Mucosa of descending colon (tissue), 3 donors: Measurements from ENCODE around the gene IL1A. TPM values are rescaled to one million over a fixed set of nuclear protein-coding genes. Genes with fewer than 3 reads are reported as not detected.

Experiments used
- ATAC-seq: fragments of 200-7000 bp; cut with Tn5 transposase; one replicate; pipeline ENCODE4 v1.9.1; 2020; ENCODE audit warnings: mild to moderate bottlenecking, moderate library complexity
- DNase-seq, 3 donors: peaks; one replicate each; pipeline ENCODE4 v3.0.0-alpha.2; 2020
- H3K36me3 ChIP-seq: fragments of 200-600 bp; one replicate; pipeline ENCODE4 v1.8.0; 2021; ENCODE audit warnings: low read depth, mild to moderate bottlenecking
- H3K4me1 ChIP-seq: fragments of 200-600 bp; one replicate; pipeline ENCODE4 v1.8.0; 2021; ENCODE audit warnings: low read depth, mild to moderate bottlenecking
- H3K4me3 ChIP-seq: fragments of 200-600 bp; one replicate; pipeline ENCODE4 v1.8.0; 2021; ENCODE audit warnings: mild to moderate bottlenecking
- H3K9me3 ChIP-seq: fragments of 200-600 bp; one replicate; pipeline ENCODE4 v1.8.0; 2021; ENCODE audit warnings: mild to moderate bottlenecking
- intact Hi-C, 2 donors: fragments of 100-400 bp; cut with DNase I in 1 of 2; cut with micrococcal nuclease in 1 of 2; formaldehyde crosslinking; loops; one replicate each; pipeline versions ENCODE4 v1.11.0 to v1.11.1; 2022; cut with DNase I, micrococcal nuclease
- total RNA-seq, 3 donors: library from RNA; stranded (reverse); fragmentation: NEBNext Ultra II Directional in 2 of 3; extraction: Animal tissue kit (Norgen Biotek cat#: 25700) in 2 of 3; gene quantifications; one replicate each; pipeline versions ENCODE4 v1.2.1 to v1.2.4, GENCODE V29; 2021 to 2023
- TF ChIP-seq, protein P1 (sequence below): fragments of 200-600 bp; IDR thresholded peaks from one replicate; pipeline ENCODE4 v1.8.0; 2022; ENCODE audit warnings: antibody characterized with exemption, mild to moderate bottlenecking
- donor health status: DM: no; HTN: no; CAD: no; lungs with moderate emphysema.
- donor health status: DM: no; HTN: no; CAD: no.
- donor health status: DM: no; HTN: yes; CAD: no.

Gene IL1A
- total RNA-seq, 3 donors from 2014 or later = not detected

DNA sequence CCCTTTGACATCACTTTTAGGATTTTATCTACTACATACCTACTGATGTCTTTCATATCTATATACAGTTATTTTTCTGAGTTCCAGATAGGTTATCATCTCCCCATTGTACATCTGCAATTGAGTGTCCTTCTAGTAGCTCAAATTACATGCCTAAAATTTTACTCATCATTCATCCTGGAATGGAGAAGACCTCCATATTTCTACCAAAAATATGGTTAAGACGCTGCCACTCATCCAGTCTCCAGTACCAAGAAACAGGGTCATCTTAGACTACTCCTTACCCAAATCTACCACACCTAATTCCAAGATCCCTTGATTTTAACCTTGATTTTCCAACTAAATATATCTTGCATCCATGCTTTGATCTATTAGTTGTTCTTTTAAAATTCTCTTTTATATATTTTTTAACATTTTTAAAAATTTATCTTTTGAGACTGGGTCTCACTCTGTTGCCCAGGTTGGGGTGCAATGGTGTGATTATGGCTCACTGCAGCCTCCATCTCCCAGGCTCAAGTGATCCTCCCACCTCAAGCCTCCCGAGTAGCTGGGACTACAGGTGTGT is 11.3 kb downstream of the IL1A start:
- intact Hi-C loops = no loop called here
- Histone ChIP-seq H3K36me3 (no peaks in the 10 kb centered on the region), H3K9me3 (no peaks in the 10 kb centered on the region), H3K4me3 (no peak overlapping the region), H3K4me1 (no peaks in the 10 kb centered on the region)
- TF ChIP-seq, protein P1, sequence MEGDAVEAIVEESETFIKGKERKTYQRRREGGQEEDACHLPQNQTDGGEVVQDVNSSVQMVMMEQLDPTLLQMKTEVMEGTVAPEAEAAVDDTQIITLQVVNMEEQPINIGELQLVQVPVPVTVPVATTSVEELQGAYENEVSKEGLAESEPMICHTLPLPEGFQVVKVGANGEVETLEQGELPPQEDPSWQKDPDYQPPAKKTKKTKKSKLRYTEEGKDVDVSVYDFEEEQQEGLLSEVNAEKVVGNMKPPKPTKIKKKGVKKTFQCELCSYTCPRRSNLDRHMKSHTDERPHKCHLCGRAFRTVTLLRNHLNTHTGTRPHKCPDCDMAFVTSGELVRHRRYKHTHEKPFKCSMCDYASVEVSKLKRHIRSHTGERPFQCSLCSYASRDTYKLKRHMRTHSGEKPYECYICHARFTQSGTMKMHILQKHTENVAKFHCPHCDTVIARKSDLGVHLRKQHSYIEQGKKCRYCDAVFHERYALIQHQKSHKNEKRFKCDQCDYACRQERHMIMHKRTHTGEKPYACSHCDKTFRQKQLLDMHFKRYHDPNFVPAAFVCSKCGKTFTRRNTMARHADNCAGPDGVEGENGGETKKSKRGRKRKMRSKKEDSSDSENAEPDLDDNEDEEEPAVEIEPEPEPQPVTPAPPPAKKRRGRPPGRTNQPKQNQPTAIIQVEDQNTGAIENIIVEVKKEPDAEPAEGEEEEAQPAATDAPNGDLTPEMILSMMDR = no peak
- no peak for ATAC-seq
- no peak for DNase-seq

DNA sequence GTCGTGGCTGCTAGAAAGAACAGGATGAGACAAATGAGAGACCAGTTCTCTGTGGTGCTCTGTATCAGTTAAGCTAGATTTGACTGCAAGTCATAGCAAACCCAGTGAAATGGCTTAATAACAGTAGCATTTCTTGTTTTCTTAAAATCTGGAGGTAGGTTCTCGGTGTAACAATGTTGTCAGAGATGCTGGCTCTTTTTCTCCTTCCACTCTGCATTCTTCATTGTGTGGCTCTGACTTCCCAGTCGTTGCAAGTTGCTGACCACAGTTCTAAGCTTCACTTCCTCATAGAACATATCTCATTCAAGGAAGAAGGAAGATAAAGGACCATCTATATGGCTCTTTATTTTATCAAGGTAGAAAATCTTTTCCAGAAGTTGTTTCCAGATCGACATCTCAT is 12.0 kb downstream of the IL1A start:
- Histone ChIP-seq H3K9me3 (no peaks in the 10 kb centered on the region), H3K4me1 (no peaks in the 10 kb centered on the region), H3K36me3 (no peaks in the 10 kb centered on the region), H3K4me3 (no peak overlapping the region)
- intact Hi-C loops = no loop called here
- ATAC-seq (no peak), DNase-seq (no peak)
- TF ChIP-seq, protein P1 = no peak

DNA sequence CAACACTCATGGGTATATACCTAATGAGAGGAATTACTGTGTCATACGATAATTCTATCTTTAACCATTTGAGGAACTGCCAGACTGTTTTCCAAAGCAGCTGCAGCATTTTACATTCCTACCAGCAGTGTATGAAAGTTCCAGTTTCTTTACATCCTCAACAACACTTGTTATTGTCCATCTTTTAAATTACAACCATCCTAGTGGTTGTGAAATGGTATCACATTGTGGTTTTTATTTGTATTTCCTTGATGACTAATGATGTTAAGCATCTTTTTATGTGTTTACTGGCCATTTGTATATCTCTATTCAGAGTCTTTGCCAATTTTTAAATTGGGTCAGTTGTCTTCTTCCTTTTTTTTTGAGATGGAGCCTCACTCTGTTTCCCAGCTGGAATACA is 15.9 kb downstream of the IL1A start:
- no peak for ATAC-seq
- no peak for DNase-seq
- TF ChIP-seq, protein P1 = no peak
- Histone ChIP-seq H3K4me3 (no peak overlapping the region), H3K9me3 (no peaks in the 10 kb centered on the region), H3K36me3 (no peaks in the 10 kb centered on the region), H3K4me1 (peaks cover 15% of the 10 kb centered on the region)
- intact Hi-C loops = no loop called here

DNA sequence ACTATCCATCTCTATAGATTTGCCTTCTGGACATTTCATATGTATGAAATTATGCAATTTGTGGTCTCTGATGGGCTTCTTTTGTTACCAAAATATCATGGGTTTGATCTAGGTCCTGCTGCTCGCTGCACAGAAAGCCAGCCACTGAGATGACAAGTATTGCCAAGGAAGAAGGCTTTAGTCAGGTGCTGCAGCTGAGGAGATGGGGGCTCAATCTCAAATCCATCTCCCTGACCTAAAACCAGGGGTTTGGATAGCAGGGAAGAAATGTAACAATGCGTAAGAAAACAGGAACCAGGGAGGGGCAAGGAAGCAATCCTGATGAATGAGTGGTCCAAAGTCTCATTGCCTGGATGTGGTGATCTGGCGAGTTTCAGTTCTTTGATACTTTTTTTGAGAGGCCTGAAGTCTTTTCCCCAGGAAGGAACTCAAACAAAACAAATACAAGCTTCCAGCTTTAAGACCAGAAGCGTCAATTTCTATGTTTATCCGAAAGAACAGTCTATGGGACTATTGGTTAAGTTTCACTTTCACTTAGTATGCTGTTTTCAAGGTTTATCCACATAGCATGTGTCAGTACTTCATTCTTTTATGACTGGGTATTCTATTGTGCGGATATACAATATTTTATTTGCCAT is 16.5 kb downstream of the IL1A start:
- intact Hi-C loops = no loop called here
- H3K4me1 ChIP-seq = peaks cover 15% of the 10 kb centered on the region
- TF ChIP-seq, protein P1 = no peak
- H3K4me3 ChIP-seq = no peak overlapping the region
- H3K9me3 ChIP-seq = no peaks in the 10 kb centered on the region
- H3K36me3 ChIP-seq = no peaks in the 10 kb centered on the region
- ATAC-seq (no peak), DNase-seq (no peak)

DNA sequence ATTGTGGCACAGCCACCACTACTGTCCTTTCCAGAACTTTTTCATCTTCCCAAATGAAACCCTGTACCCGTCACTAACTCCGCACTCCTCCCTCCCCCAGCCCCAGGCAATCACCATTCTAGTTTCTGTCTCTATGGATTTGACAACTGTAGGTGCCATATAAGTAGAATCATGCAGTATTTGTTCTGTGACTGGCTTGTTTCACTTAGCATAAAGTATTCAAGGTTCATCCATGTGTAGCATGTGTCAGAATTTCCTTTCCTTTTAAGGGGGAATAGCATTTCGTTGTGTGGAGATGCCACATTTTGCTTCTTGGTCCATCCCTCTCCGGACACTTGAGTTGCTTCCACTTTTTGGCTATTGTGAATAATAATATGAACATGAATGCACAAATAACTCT is 19.0 kb downstream of the IL1A start:
- Histone ChIP-seq H3K4me1 (peaks cover 15% of the 10 kb centered on the region), H3K36me3 (no peaks in the 10 kb centered on the region), H3K4me3 (no peak overlapping the region), H3K9me3 (no peaks in the 10 kb centered on the region)
- TF ChIP-seq, protein P1 = no peak
- ATAC-seq (no peak), DNase-seq (no peak)
- intact Hi-C loops = no loop called here
